Measurements from ENCODE around the gene TSEN15. TPM values are rescaled to one million over a fixed set of nuclear protein-coding genes. Genes with fewer than 3 reads are reported as not detected.

TSEN15 gene
- total and polyA plus RNA-seq, 10 of the 15 experiments (the other 5 are each of a cell fraction or from before 2014, with no cell fraction given) = 21.1 to 136 (median 70.2) TPM

DNA sequence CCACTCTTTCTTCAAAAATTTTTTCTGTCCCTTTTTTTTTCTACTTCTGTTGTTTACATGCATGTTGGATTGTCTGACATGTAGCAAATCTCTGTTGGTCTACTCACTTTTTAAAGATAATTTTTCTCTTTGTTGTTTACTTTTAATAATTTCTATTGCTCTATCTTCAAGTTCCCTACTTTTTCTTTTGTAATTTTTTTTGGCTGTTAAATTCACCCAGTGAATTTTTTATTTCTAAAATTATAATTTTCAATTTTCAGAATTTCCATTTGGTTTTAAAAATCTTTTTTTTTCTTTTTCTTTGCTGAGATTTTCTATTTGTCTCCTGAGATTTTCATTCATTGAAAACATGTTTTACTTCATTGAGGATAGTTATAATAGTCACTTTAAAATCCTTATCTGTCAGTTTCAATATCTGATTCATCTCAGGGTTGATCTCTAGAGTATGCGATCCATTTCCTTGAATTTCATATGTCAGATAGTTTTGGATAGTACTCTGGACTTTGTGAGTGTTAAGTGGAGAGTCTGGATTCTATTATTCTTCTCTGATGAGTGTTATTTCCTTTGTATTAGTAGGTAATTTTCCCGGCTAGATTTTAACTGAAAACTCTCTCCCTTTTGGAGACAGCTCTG is 1.6 kb upstream of the TSEN15 start:
- no peak overlapping the region for H3K4me3 ChIP-seq
- DNase-seq (ENCODE audit: low read depth, low spot score) (no peak), FAIRE-seq (no peak), ATAC-seq (no peak)
- TF ChIP-seq SMAD5 (IDR thresholded peaks at IDR 0.05; ENCODE audit: low read depth) = no peak
- no peak for TF ChIP-seq NRF1 (conservative IDR thresholded peaks at IDR 0.05; ENCODE audit: low read depth, low read length)
- TF ChIP-seq, protein P1, sequence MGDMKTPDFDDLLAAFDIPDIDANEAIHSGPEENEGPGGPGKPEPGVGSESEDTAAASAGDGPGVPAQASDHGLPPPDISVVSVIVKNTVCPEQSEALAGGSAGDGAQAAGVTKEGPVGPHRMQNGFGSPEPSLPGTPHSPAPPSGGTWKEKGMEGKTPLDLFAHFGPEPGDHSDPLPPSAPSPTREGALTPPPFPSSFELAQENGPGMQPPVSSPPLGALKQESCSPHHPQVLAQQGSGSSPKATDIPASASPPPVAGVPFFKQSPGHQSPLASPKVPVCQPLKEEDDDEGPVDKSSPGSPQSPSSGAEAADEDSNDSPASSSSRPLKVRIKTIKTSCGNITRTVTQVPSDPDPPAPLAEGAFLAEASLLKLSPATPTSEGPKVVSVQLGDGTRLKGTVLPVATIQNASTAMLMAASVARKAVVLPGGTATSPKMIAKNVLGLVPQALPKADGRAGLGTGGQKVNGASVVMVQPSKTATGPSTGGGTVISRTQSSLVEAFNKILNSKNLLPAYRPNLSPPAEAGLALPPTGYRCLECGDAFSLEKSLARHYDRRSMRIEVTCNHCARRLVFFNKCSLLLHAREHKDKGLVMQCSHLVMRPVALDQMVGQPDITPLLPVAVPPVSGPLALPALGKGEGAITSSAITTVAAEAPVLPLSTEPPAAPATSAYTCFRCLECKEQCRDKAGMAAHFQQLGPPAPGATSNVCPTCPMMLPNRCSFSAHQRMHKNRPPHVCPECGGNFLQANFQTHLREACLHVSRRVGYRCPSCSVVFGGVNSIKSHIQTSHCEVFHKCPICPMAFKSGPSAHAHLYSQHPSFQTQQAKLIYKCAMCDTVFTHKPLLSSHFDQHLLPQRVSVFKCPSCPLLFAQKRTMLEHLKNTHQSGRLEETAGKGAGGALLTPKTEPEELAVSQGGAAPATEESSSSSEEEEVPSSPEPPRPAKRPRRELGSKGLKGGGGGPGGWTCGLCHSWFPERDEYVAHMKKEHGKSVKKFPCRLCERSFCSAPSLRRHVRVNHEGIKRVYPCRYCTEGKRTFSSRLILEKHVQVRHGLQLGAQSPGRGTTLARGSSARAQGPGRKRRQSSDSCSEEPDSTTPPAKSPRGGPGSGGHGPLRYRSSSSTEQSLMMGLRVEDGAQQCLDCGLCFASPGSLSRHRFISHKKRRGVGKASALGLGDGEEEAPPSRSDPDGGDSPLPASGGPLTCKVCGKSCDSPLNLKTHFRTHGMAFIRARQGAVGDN (IDR thresholded peaks at IDR 0.05) = no peak
- TF ChIP-seq, protein P2, sequence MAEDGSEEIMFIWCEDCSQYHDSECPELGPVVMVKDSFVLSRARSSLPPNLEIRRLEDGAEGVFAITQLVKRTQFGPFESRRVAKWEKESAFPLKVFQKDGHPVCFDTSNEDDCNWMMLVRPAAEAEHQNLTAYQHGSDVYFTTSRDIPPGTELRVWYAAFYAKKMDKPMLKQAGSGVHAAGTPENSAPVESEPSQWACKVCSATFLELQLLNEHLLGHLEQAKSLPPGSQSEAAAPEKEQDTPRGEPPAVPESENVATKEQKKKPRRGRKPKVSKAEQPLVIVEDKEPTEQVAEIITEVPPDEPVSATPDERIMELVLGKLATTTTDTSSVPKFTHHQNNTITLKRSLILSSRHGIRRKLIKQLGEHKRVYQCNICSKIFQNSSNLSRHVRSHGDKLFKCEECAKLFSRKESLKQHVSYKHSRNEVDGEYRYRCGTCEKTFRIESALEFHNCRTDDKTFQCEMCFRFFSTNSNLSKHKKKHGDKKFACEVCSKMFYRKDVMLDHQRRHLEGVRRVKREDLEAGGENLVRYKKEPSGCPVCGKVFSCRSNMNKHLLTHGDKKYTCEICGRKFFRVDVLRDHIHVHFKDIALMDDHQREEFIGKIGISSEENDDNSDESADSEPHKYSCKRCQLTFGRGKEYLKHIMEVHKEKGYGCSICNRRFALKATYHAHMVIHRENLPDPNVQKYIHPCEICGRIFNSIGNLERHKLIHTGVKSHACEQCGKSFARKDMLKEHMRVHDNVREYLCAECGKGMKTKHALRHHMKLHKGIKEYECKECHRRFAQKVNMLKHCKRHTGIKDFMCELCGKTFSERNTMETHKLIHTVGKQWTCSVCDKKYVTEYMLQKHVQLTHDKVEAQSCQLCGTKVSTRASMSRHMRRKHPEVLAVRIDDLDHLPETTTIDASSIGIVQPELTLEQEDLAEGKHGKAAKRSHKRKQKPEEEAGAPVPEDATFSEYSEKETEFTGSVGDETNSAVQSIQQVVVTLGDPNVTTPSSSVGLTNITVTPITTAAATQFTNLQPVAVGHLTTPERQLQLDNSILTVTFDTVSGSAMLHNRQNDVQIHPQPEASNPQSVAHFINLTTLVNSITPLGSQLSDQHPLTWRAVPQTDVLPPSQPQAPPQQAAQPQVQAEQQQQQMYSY (CRISPR knock-in tag; IDR thresholded peaks at IDR 0.05) = no peak
- TF ChIP-seq, protein P3, sequence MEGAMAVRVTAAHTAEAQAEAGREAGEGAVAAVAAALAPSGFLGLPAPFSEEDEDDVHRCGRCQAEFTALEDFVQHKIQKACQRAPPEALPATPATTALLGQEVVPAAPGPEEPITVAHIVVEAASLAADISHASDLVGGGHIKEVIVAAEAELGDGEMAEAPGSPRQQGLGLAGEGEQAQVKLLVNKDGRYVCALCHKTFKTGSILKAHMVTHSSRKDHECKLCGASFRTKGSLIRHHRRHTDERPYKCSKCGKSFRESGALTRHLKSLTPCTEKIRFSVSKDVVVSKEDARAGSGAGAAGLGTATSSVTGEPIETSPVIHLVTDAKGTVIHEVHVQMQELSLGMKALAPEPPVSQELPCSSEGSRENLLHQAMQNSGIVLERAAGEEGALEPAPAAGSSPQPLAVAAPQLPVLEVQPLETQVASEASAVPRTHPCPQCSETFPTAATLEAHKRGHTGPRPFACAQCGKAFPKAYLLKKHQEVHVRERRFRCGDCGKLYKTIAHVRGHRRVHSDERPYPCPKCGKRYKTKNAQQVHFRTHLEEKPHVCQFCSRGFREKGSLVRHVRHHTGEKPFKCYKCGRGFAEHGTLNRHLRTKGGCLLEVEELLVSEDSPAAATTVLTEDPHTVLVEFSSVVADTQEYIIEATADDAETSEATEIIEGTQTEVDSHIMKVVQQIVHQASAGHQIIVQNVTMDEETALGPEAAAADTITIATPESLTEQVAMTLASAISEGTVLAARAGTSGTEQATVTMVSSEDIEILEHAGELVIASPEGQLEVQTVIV (IDR thresholded peaks at IDR 0.05; ENCODE audit: borderline replicate concordance, partially characterized antibody) = no peak
- no peak for TF ChIP-seq NFIC (IDR thresholded peaks at IDR 0.05; ENCODE audit: low read depth, low read length)
- TF ChIP-seq, protein P4, sequence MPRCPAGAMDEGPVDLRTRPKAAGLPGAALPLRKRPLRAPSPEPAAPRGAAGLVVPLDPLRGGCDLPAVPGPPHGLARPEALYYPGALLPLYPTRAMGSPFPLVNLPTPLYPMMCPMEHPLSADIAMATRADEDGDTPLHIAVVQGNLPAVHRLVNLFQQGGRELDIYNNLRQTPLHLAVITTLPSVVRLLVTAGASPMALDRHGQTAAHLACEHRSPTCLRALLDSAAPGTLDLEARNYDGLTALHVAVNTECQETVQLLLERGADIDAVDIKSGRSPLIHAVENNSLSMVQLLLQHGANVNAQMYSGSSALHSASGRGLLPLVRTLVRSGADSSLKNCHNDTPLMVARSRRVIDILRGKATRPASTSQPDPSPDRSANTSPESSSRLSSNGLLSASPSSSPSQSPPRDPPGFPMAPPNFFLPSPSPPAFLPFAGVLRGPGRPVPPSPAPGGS (IDR thresholded peaks at IDR 0.05; ENCODE audit: borderline replicate concordance, insufficient read depth, low read depth, low read length, poor library complexity, severe bottlenecking) = no peak
- H3K79me2 ChIP-seq (ENCODE audit: control insufficient read depth, insufficient read depth, low read length) = peaks cover 15% of the 10 kb centered on the region
- no peak overlapping the region for H3K9ac ChIP-seq (ENCODE audit: control insufficient read depth, insufficient read depth, low read length)
- WGBS (ENCODE audit: insufficient coverage, insufficient replicate concordance, low lambda C conversion rate, missing lambda C conversion rate) = 98% methylated on average over 2 of the region's 2 CpGs
- SMC1A ChIA-PET (ENCODE audit: uncharacterized antibody, unreplicated experiment) = interaction anchor here (0.9 to 2.7 kb wide), 7 partner anchors 7 to 356 kb away, joined by 3 to 10 read pairs (median 7); no protein-coding TSS in a partner anchor
- H3K4me1 ChIP-seq (ENCODE audit: control insufficient read depth, insufficient read depth, low read length) = peaks cover 7% of the 10 kb centered on the region; the same call in 1 of the 2 replicates
- no peak overlapping the region for H3K4me2 ChIP-seq (ENCODE audit: control insufficient read depth, insufficient read depth)
- H3K27me3 ChIP-seq (replicated peaks in 1 of 2; ENCODE audit: control insufficient read depth in 2 of 2, insufficient read depth in 2 of 2, low read length in 1 of 2) = no peaks in the 10 kb centered on the region; a peak in 1 of 4 replicates
- no peaks in the 10 kb centered on the region for H4K20me1 ChIP-seq (ENCODE audit: control insufficient read depth, insufficient read depth)
- POLR2A ChIA-PET = no interaction called here
- CTCF ChIA-PET = interaction anchor here (1.0 to 1.8 kb wide), 3 partner anchors 11 to 173 kb away, joined by 4 to 6 read pairs (median 5); no protein-coding TSS in a partner anchor
- H3K36me3 ChIP-seq (ENCODE audit: control insufficient read depth in 2 of 2, insufficient read depth in 2 of 2, low read length in 1 of 2) = peaks cover 0 to under 1% of the 10 kb centered on the region in 2 experiments; a peak in 2 of 4 replicates
- in situ Hi-C loops (cut with MboI) (no loop called here), intact Hi-C loops (cut with micrococcal nuclease; ENCODE audit: unreplicated experiment) (no loop called here)
- no TSS peak for BruUV-seq (replicated peaks)
- H2AFZ ChIP-seq (ENCODE audit: control insufficient read depth, low read depth, low read length) = no peak overlapping the region
- RAD21 ChIA-PET (ENCODE audit: unreplicated experiment) = interaction anchor here (0.6 to 2.5 kb wide), 2 partner anchors 93 to 153 kb away, joined by 3 to 14 read pairs; no protein-coding TSS in a partner anchor
- H3K9me3 ChIP-seq (replicated peaks; ENCODE audit: control insufficient read depth, insufficient read depth, low read length) = no peaks in the 10 kb centered on the region
- H3K27ac ChIP-seq (ENCODE audit: control insufficient read depth, insufficient read depth) = no peak overlapping the region
